HG02885 (cell line): Measurements from ENCODE around the gene USP6NL.
A peak's percentile ranks its signal among the peaks of the same experiment; 100 is the strongest.

Experiments
- ATAC-seq: cut with Tn5 transposase; IDR thresholded peaks from one replicate; pipeline ENCODE4 v1.9.1; 2021; ENCODE audit warnings: mild to moderate bottlenecking; ENCODE audit not compliant: unreplicated experiment, poor library complexity

USP6NL gene

GRCh38 chr10:11560076-11560709 lies 51.3 kb downstream of the USP6NL start:
- ATAC-seq = peak; percentile 88

DNA sequence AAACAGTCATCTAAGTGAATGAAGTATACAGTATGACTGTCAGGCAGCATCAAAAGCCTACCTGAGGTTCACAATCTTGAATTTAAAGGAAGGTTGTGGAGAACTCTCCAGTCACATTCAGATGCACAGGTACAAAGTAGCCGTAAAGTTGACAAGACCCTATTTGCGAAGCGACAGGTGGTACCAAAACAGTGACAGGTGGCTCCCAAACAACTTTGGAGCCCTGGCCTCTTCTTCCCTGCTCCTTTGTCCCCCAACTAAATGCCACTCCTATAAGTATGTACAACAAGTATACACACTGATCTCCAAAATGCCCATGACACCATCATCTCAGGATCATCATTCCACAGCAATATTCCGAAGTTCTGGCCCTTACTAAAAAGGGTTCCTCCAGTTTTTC lies 53.5 kb downstream of the USP6NL start:
- ATAC-seq = no peak

DNA sequence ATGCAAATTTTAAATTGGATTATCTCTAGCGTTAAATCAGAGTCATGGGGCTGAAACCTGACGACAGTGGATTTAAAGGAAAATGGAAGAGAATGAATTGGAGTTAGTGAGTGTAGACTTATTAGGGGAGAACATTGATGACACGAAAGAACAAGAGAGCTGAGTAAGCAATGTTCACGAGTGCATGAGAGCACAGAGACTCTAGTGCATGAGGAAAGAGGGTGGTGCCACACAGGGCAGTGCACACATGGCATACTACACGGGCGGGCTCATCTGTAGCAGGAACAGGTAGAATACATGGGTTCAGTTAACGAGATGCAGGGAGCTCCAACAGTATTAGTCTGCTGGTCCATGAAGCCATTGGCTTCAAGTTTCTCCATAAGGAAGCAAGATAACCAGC lies 53.9 kb downstream of the USP6NL start:
- ATAC-seq = no peak

GRCh38 chr10:11555556-11555955 lies 55.9 kb downstream of the USP6NL start:
- no peak for ATAC-seq

DNA sequence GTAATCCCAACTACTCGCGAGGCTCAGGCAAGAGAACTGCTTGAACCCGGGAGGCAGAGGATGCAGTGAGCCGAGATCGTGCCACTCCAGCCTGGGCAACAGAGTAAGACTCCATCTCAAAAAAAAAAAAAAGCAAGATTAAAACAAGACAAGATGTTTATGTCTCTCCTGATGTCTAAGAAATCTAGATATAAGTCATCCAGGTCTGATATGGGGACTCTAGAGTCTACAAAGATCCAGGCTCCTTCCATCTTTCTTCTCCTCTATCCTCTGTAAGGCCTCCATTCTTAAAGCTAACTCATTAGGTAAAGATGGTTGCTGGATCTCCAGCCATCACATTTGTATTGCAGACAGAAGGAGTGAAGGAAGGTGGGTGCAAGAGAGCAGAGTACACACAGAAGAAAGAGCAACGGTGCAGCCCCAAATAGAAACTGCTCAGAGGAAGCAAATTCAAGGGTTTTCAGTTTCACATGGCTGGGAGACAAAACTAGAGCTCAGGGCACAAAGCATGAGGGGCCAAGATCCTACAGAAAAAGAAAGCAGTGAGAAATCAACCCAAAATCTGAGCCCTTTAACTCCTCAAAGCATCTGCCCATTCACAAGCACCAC lies 57.6 kb downstream of the USP6NL start:
- peak; percentile 92 for ATAC-seq

DNA sequence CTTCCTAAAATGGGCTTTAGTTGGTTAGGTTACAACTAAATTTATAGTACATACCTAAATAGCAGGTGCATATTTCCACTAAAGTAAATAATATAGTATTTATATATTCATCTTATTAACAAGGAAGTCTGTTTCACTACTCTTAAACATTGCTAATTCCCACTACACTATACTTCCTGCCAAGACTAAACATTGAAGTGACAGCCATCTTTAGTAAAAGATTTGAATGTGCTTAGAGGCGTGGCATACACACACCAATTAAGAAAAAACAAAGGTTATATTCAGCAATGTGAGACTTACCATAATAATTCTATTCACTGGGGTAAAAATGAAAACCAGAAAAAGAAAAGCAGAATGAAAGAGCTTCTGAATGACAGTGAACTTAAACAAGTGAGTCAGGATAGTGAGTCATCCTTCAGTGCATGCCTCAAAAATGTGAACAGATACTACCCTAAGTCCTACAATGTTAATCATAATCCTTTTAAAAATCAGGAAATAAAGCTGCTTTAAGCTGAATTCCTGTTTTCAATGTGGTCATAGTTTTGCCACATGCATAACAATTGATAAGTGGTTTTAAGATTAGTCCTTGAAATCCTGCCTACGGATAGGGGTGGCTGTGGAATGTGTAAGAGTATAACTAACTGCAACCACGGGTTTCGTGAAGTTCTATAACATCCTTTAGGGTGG lies 59.4 kb downstream of the USP6NL start:
- ATAC-seq = no peak

GRCh38 chr10:11551104-11551503 lies 60.3 kb downstream of the USP6NL start:
- no peak for ATAC-seq

GRCh38 chr10:11548768-11549099 lies 62.7 kb downstream of the USP6NL start:
- no peak for ATAC-seq

DNA sequence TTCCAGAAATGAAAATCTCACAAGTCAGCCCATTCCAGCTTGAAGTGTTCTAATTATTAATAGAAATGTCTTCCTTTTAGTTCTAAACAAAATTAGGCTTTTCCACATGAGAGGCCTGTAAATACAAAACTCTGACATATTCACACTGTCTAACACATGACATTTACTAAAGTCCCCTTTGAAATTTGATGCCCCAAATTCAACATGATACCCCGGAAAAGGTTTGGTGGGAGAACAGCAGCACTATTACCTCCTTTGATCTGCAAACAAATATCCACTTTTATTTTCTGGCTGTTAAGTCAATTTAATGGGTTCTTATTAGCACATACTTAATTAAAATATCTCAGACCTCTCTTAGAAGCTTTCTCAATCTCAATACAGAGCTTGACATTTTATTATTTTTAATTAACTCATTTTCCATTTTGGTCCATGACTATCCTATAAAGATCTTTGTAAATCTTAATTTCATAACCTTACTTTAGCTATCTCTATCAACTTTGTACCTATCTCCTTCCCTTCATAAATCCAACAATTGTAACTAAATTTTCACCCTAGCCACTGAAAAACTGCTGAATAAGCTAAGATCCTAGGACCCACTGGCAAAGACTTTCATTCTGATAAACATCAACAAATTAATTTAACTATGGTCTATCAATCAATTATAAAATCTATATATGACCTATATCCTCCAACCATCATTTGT lies 63.2 kb downstream of the USP6NL start:
- no peak for ATAC-seq

DNA sequence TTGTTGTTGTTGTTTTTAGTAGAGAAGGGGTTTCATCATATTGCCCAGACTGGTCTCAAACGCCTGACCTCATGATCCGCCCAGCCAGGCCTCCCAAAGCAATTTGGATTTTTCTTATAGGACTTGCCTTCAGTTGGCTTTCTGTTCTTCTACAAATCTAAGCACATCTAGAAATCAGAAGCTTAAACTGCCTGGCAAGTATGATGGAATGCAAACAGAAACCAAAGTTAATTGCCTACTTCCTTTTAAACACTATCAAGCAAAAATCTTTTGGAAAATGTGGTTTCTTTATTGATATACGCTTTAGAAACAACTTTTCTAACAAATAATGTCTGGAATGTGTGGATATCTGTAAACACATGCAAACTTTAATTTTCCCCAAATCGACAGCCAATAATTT lies 64.9 kb downstream of the USP6NL start:
- no peak for ATAC-seq

GRCh38 chr10:11541296-11541695 lies 70.2 kb downstream of the USP6NL start:
- ATAC-seq = no peak

- no peak for ATAC-seq
These were observed 72.1 kb downstream of the USP6NL start for GRCh38 chr10:11539191-11539868.

- no peak for ATAC-seq
These were observed 72.6 kb downstream of the USP6NL start for GRCh38 chr10:11538834-11539190.

- no peak for ATAC-seq
These were observed 75.2 kb downstream of the USP6NL start for GRCh38 chr10:11536228-11536627.

DNA sequence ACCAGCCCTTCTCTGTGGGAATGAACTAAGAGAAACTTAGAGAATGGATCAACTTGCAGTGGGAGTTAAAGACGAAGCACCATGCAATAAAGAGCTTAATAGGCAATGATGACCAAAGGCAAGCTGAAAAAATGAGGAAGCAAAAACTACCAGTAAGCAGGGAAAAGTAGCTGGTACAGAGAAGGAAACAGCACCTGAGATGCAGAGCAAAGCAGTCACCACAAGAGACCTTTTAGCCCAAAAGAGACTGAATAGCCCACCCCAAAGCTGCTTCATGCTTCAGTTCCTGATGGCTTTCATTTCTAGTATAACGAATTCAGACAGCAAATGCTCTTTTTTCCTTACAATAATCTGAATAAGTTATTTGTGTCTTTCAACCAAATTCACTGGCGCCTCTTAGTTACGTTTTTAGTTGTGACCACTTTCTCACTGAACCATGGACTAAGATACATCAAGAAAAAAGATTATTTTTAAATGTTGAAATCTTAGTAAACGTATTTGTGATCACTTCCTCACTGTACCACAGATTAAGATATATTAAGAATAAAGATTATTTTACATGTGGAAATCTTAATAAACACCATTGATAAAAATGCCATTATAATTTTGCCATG lies 76.0 kb downstream of the USP6NL start:
- ATAC-seq = peak; percentile 51

DNA sequence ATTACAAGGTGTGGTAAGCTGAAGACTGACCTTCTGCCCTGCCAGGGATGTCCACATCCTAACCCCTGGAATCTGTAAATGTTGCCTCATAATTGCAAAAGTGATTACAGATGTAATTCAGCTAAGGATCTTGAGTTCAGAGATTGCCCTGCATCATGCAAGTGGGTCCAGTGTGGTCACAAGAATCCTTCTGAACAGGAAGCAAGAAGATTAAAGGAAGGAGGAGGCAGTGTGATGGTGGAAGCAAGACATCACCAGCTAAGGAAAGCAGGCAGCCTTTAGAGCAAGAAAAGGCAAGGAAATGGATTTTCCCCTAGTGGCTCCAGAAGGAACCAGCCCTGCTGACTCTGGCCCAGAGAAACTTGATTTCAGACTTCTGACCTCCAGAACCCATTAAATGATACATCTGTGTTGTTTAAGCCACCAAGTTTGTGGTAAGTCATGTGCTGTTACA lies 78.1 kb downstream of the USP6NL start:
- ATAC-seq = no peak

GRCh38 chr10:11532306-11532705 lies 79.1 kb downstream of the USP6NL start:
- no peak for ATAC-seq

GRCh38 chr10:11530806-11531205 lies 80.6 kb downstream of the USP6NL start:
- ATAC-seq = no peak

DNA sequence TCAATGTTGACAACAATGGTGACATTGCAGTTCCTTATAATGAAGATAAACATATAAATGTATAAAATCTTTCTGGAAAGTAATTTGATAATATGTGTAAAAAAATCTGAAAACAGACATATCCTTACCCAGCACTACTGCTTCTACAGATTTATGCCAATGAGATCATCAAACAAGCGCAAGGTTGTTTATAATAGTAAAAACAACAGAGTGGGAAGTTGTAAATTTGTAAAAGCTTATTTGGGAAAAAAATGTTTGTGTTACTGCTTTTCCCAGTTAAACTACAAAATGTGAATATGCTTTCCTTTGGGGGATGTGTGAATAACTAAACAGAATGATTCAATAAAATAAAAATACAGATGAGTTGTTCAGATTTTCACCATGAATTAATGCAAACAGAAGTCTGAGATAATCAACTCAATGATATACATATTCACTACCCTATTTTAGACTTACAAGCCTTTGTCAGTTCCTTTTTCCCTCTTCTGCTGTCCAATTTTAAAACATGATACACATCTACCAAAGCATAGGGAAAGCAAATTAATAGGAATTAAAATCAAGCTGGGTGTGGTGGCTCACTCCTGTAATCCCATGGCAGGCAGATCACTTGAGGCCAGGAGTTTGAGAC lies 82.1 kb downstream of the USP6NL start:
- no peak for ATAC-seq

DNA sequence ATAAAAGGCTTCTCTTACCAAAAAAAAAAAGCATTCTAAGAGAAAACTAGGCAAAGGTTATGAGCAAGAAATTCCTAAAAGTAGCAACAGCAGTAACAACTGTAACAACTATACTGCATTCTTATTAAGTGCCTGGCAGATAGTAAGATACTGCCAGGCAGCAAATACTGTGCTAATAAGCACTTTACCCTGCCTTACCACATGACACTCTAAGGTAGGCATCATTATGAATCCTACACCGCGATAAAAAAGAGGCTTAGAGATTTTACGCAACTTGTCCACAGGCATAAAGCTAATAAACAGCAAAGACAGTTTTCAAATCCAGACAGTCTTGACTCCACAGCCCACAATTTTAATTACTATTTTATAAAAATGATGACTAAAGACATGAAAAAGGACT lies 83.2 kb downstream of the USP6NL start:
- ATAC-seq = no peak
